ENCODE data around the gene HIP1.

The HIP1 gene

GRCh38 chr7:75485355-75485978, 253.3 kb downstream of the HIP1 start:
- peak; percentile 6 for DNase-seq

Measured in activated CD4-positive, alpha-beta T cell treated with anti-CD3 and anti-CD28 coated beads for 48 hours (primary cell).